Smooth muscle cell (in vitro differentiated cells): ENCODE results near the gene GRK3. TPM values are rescaled to one million over a fixed set of nuclear protein-coding genes. Genes with fewer than 3 reads are reported as not detected.

Experiments used
- DNase-seq: peaks from one replicate; lab custom pipeline; 2025; ENCODE audit not compliant: unreplicated experiment; lab: John Stamatoyannopoulos, UW
- H2AFZ ChIP-seq: fragments of 200-600 bp; sonication (generic); 2 replicates; pipeline ENCODE4 v1.6.0; 2016; ENCODE audit warnings: antibody characterized with exemption, low read depth, mild to moderate bottlenecking
- H3F3A ChIP-seq: fragments of 200-600 bp; sonication (generic); 2 replicates; pipeline ENCODE4 v1.6.0; 2017; ENCODE audit warnings: antibody characterized with exemption, low read depth
- H3K27ac ChIP-seq: fragments of 200-600 bp; sonication (generic); 2 replicates; pipeline ENCODE4 v1.5.1; 2016; ENCODE audit warnings: low read depth, mild to moderate bottlenecking
- H3K27me3 ChIP-seq: fragments of 200-600 bp; sonication (generic); 2 replicates; pipeline ENCODE4 v1.6.1; 2016; ENCODE audit warnings: low read depth, mild to moderate bottlenecking
- H3K36me3 ChIP-seq: fragments of 200-600 bp; sonication (generic); 2 replicates; pipeline ENCODE4 v1.5.1; 2016; ENCODE audit warnings: low read depth
- H3K4me1 ChIP-seq: fragments of 200-600 bp; sonication (generic); 2 replicates; pipeline ENCODE4 v1.5.1; 2016; ENCODE audit warnings: low read depth
- H3K4me2 ChIP-seq: fragments of 200-600 bp; sonication (generic); 2 replicates; pipeline ENCODE4 v1.6.0; 2016; ENCODE audit warnings: mild to moderate bottlenecking
- H3K4me3 ChIP-seq: fragments of 200-600 bp; sonication (generic); 2 replicates; pipeline ENCODE4 v1.5.1; 2016; ENCODE audit warnings: mild to moderate bottlenecking
- H3K79me2 ChIP-seq: fragments of 200-600 bp; sonication (generic); 2 replicates; pipeline ENCODE4 v1.6.0; 2016; ENCODE audit warnings: low read depth, mild to moderate bottlenecking
- H3K9ac ChIP-seq: fragments of 200-600 bp; sonication (generic); 2 replicates; pipeline ENCODE4 v1.6.0; 2016; ENCODE audit warnings: low read depth
- H3K9me3 ChIP-seq: fragments of 200-600 bp; sonication (generic); replicated peaks from 2 replicates; pipeline ENCODE4 v1.5.1; 2016; ENCODE audit warnings: low read depth
- H4K20me1 ChIP-seq: fragments of 200-600 bp; sonication (generic); 2 replicates; pipeline ENCODE4 v1.6.0; 2016; ENCODE audit warnings: low read depth
- WGBS: methylation state at CpG from one replicate; pipeline ENCODE4 v1.1.7; 2016; ENCODE audit warnings: low lambda C conversion rate; 5-methylcytosine and 5-hydroxymethylcytosine counted together
- polyA plus RNA-seq: library from polyadenylated mRNA; unstranded; fragments of >200 nt; fragmentation: Nextera tagmentation; extraction: Ambion mirVana; gene quantifications from 2 replicates; pipeline ENCODE4 v1.2.1, GENCODE V29; 2016
- total RNA-seq: library from RNA; depleted of rRNA; stranded (reverse); fragments of >200 nt; gene quantifications from 2 replicates; pipeline ENCODE4 v1.2.3, GENCODE V29; 2014
- TF ChIP-seq, protein P1 (sequence below): fragments of 200-600 bp; sonication (generic); IDR thresholded peaks from 2 replicates; pipeline ENCODE4 v1.5.1; 2017; ENCODE audit warnings: borderline replicate concordance, mild to moderate bottlenecking, antibody characterized with exemption; ENCODE audit not compliant: insufficient read depth, poor library complexity, severe bottlenecking

The GRK3 gene
- total and polyA plus RNA-seq, 2 experiments from 2014 or later: 1.0 to 4.6 TPM

DNA sequence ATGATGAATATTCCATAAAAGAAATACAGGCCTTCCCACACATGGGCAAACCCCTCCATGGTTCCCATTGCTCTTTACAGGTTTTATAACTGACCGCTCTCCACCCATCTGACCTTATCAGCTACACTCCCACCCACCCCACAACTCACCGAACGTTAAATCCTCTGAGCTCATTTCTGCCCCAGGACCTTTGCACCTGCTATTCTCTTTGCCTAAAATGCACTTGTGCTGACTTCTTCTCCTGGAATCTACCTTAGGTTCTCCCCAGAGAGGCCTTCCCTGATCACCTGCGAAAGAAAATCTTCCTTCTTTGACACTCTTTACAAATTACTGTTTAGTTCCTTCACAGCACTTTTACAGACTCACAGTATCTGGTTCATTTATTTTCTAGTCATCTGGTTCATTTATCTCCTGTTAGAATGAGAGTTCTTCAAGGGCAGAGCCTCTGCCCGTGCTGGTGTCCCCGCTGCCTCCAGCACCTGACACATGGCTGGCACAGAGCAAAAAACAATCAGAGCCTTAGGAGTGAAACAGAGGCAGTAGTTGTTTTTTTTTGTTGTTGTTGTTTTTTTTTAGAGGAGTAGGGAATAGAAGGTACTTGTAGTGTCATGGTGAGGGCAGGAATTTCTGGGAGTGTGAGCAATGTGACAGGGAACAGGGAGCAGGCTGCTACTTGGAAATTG lies 21.6 kb upstream of the GRK3 start:
- WGBS: 93% methylated on average over 6 of the region's 6 CpGs
- TF ChIP-seq, protein P1, sequence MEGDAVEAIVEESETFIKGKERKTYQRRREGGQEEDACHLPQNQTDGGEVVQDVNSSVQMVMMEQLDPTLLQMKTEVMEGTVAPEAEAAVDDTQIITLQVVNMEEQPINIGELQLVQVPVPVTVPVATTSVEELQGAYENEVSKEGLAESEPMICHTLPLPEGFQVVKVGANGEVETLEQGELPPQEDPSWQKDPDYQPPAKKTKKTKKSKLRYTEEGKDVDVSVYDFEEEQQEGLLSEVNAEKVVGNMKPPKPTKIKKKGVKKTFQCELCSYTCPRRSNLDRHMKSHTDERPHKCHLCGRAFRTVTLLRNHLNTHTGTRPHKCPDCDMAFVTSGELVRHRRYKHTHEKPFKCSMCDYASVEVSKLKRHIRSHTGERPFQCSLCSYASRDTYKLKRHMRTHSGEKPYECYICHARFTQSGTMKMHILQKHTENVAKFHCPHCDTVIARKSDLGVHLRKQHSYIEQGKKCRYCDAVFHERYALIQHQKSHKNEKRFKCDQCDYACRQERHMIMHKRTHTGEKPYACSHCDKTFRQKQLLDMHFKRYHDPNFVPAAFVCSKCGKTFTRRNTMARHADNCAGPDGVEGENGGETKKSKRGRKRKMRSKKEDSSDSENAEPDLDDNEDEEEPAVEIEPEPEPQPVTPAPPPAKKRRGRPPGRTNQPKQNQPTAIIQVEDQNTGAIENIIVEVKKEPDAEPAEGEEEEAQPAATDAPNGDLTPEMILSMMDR: no peak
- H3K27me3 ChIP-seq: no peaks in the 10 kb centered on the region

DNA sequence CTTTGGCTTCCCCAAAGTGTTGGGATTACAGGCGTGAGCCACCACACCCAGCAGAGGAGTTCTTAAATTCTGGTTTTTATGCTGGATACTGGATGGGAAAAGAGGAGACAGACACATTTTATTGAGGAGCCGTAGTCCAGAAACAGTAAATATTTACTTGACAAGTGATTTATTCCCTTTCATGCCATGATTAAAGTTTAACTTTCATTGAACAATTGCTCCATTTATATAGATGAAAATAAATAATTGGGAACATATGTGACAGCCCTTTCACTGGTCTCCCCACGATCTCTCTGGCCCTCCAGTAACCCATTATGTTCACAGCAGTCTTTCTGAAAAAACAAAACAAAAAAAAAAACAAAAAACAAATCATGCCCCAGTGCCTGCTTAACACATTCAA lies 19.3 kb upstream of the GRK3 start:
- no peaks in the 10 kb centered on the region for H3F3A ChIP-seq
- H3K4me3 ChIP-seq: no peak overlapping the region
- no peaks in the 10 kb centered on the region for H3K9me3 ChIP-seq
- TF ChIP-seq, protein P1: no peak
- H3K36me3 ChIP-seq: no peaks in the 10 kb centered on the region
- no peaks in the 10 kb centered on the region for H4K20me1 ChIP-seq
- no peaks in the 10 kb centered on the region for H3K79me2 ChIP-seq
- no peaks in the 10 kb centered on the region for H3K27me3 ChIP-seq
- H3K4me2 ChIP-seq: no peak overlapping the region
- WGBS: 73% methylated on average over 3 of the region's 3 CpGs
- H3K27ac ChIP-seq: no peak overlapping the region
- no peaks in the 10 kb centered on the region for H3K4me1 ChIP-seq
- no peak for DNase-seq
- no peak overlapping the region for H2AFZ ChIP-seq
- H3K9ac ChIP-seq: no peak overlapping the region

More for the DNA sequence above, 21.6 kb upstream of the GRK3 start:
- Histone ChIP-seq H3K4me2 (no peak overlapping the region), H3K9me3 (no peaks in the 10 kb centered on the region), H3K9ac (no peak overlapping the region), H3K4me1 (no peaks in the 10 kb centered on the region), H3K36me3 (no peaks in the 10 kb centered on the region), H3K79me2 (no peaks in the 10 kb centered on the region), H3F3A (no peaks in the 10 kb centered on the region), H3K4me3 (no peak overlapping the region), H4K20me1 (no peaks in the 10 kb centered on the region), H2AFZ (no peak overlapping the region), H3K27ac (no peak overlapping the region)
- DNase-seq: no peak

DNA sequence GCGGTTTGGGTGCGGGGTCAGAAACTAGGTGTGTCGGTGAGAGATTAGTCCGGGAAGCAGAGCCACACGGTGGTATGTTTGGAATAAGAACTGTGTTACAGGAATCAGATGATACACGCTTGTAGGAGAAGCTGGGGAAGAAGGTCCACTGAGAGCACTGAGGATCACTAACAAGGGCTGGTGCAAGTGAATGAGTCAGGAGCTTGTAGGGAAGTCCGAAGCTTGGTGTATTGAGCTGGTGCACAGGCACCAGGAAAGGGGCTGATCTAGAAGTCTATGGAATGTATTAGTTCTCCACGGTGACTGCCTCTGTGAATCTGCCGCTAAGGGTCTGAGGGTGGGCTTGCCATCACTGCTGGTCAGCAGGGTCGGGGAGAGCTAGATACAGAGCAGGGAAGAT lies 18.8 kb upstream of the GRK3 start:
- Histone ChIP-seq H3K79me2 (no peaks in the 10 kb centered on the region), H3K27me3 (no peaks in the 10 kb centered on the region), H3K27ac (no peak overlapping the region), H3F3A (no peaks in the 10 kb centered on the region), H3K36me3 (no peaks in the 10 kb centered on the region), H3K4me2 (no peak overlapping the region), H4K20me1 (no peaks in the 10 kb centered on the region), H3K4me1 (no peaks in the 10 kb centered on the region), H3K9me3 (no peaks in the 10 kb centered on the region), H2AFZ (no peak overlapping the region), H3K4me3 (no peak overlapping the region), H3K9ac (no peak overlapping the region)
- no peak for DNase-seq
- TF ChIP-seq, protein P1: no peak
- 94% methylated on average over 10 of the region's 10 CpGs for WGBS

DNA sequence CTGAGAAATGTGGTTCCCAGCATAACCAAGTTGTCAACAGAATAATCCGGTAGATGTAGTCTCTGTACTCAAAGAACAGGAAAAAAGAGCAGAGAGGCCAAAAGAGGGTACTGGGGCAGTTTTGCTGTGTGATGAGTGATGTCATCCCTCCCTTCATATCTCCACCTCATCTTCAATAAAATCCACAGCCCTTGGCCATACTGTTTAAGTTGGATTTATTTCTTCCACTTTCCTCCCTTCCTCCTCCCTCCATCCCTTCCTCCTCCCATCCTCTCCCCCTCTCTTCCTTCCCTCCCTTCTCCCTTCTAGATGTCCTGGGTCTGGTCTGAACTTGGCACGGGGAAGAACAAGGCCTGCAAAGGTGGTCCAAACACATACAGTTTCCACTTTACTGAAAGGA lies 18.2 kb upstream of the GRK3 start:
- Histone ChIP-seq H3K9ac (no peak overlapping the region), H3K4me1 (no peaks in the 10 kb centered on the region), H3K9me3 (no peaks in the 10 kb centered on the region), H4K20me1 (no peaks in the 10 kb centered on the region), H3F3A (no peaks in the 10 kb centered on the region), H2AFZ (no peak overlapping the region), H3K79me2 (no peaks in the 10 kb centered on the region), H3K27me3 (no peaks in the 10 kb centered on the region), H3K27ac (no peak overlapping the region), H3K36me3 (no peaks in the 10 kb centered on the region), H3K4me3 (no peak overlapping the region), H3K4me2 (no peak overlapping the region)
- DNase-seq: no peak
- WGBS: 79% methylated on average over 2 of the region's 2 CpGs
- TF ChIP-seq, protein P1: no peak
